GM18505 (cell line): Measurements from ENCODE around the gene MCOLN3.
"Not testable (repeated sequence)": the region's sequence is repeated elsewhere in the genome, so short reads cannot be mapped to it uniquely, and the experiment has no call there.

ENCODE experiments used
- ATAC-seq: cut with Tn5 transposase; IDR thresholded peaks from one replicate; pipeline ENCODE4 v1.9.1; 2021; ENCODE audit not compliant: unreplicated experiment
- POLR2A ChIP-seq: IDR thresholded peaks from 4 replicates; pipeline ENCODE4 v1.6.1; 2011; ENCODE audit warnings: borderline replicate concordance; ENCODE audit not compliant: insufficient read depth, insufficient read length; ENCODE audit errors: extremely low read depth

Gene MCOLN3

GRCh38 chr1:84991097-84991920 lies 57.0 kb downstream of the MCOLN3 start:
- no peak for TF ChIP-seq POLR2A
- peak; percentile 32 for ATAC-seq

- peak; percentile 67 for ATAC-seq
- no peak for TF ChIP-seq POLR2A
Observed at GRCh38 chr1:84988588-84988987, 59.7 kb downstream of the MCOLN3 start.

- ATAC-seq, result not testable (repeated sequence)
Observed at GRCh38 chr1:84986561-84986960, 61.7 kb downstream of the MCOLN3 start.

GRCh38 chr1:84985365-84985764 lies 62.9 kb downstream of the MCOLN3 start:
- TF ChIP-seq POLR2A, result no peak
- no peak for ATAC-seq

- no peak for ATAC-seq
- TF ChIP-seq POLR2A, result no peak
Observed at GRCh38 chr1:84982395-84982794, 65.9 kb downstream of the MCOLN3 start.

GRCh38 chr1:84975035-84975434 lies 73.3 kb downstream of the MCOLN3 start:
- ATAC-seq, result peak; percentile 31
- TF ChIP-seq POLR2A, result no peak

- no peak for TF ChIP-seq POLR2A
- ATAC-seq, result no peak
Observed at GRCh38 chr1:84973498-84974334, 74.6 kb downstream of the MCOLN3 start.

- TF ChIP-seq POLR2A, result no peak
- peak; percentile 34 for ATAC-seq
Observed at GRCh38 chr1:84972377-84972987, 75.8 kb downstream of the MCOLN3 start.

GRCh38 chr1:84971957-84972356 lies 76.3 kb downstream of the MCOLN3 start:
- ATAC-seq, result peak; percentile 32

GRCh38 chr1:84969489-84970250 lies 78.6 kb downstream of the MCOLN3 start:
- ATAC-seq, result peak; percentile 49
- TF ChIP-seq POLR2A, result no peak

More at GRCh38 chr1:84971957-84972356, 76.3 kb downstream of the MCOLN3 start:
- TF ChIP-seq POLR2A, result no peak

- no peak for ATAC-seq
Observed at GRCh38 chr1:84968865-84969264, 79.4 kb downstream of the MCOLN3 start.

GRCh38 chr1:84968101-84968500 lies 80.2 kb downstream of the MCOLN3 start:
- no peak for ATAC-seq
- no peak for TF ChIP-seq POLR2A

More at GRCh38 chr1:84968865-84969264, 79.4 kb downstream of the MCOLN3 start:
- TF ChIP-seq POLR2A, result no peak
